GM12801 (cell line): ENCODE data around the gene C1QC.

Source experiments
- TF ChIP-seq, protein P1 (sequence below): IDR thresholded peaks from one replicate; pipeline ENCODE4 v1.5.1; 2011; ENCODE audit warnings: control low read depth; ENCODE audit not compliant: insufficient read length; ENCODE audit errors: extremely low read depth

Gene C1QC

DNA sequence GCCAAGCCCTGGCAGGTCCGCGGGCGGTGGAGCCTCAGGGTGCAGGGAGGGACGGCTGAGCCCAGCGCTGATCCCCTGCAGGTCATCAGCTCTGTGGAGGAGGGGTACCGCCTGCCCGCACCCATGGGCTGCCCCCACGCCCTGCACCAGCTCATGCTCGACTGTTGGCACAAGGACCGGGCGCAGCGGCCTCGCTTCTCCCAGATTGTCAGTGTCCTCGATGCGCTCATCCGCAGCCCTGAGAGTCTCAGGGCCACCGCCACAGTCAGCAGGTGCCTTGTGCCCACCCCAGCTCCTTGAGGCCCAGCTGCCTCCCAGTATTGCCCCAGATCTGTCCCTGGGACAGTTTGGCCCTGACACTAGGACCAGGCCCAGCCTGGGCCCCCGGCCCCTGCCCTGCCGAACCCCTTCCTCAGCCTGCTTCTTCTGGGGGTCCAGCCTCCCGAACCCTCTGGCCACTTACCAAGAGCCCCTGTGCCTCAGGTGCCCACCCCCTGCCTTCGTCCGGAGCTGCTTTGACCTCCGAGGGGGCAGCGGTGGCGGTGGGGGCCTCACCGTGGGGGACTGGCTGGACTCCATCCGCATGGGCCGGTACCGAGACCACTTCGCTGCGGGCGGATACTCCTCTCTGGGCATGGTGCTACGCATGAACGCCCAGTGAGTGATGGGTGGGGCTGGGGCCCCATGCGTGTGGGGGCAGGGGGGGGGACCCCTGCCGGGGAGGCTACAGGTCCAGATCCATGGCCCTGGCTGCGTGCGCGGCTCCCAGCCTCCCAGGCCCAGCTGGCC, 42.4 kb upstream of the C1QC start:
- TF ChIP-seq, protein P1, sequence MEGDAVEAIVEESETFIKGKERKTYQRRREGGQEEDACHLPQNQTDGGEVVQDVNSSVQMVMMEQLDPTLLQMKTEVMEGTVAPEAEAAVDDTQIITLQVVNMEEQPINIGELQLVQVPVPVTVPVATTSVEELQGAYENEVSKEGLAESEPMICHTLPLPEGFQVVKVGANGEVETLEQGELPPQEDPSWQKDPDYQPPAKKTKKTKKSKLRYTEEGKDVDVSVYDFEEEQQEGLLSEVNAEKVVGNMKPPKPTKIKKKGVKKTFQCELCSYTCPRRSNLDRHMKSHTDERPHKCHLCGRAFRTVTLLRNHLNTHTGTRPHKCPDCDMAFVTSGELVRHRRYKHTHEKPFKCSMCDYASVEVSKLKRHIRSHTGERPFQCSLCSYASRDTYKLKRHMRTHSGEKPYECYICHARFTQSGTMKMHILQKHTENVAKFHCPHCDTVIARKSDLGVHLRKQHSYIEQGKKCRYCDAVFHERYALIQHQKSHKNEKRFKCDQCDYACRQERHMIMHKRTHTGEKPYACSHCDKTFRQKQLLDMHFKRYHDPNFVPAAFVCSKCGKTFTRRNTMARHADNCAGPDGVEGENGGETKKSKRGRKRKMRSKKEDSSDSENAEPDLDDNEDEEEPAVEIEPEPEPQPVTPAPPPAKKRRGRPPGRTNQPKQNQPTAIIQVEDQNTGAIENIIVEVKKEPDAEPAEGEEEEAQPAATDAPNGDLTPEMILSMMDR: no peak

DNA sequence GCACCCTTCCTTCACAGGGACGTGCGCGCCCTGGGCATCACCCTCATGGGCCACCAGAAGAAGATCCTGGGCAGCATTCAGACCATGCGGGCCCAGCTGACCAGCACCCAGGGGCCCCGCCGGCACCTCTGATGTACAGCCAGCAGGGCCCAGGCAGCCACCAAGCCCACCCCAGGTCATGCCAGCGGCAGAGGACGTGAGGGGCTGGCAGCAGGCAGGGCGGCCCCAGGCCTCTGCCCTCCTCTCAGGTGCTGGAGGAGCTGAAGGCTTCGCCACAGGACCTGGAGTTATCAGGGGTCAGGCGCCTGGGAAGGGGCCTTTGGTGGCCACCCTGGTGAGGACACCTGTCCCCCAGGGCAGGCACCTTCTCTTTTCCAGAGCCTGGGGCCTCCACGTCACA, 41.8 kb upstream of the C1QC start:
- TF ChIP-seq, protein P1: no peak

DNA sequence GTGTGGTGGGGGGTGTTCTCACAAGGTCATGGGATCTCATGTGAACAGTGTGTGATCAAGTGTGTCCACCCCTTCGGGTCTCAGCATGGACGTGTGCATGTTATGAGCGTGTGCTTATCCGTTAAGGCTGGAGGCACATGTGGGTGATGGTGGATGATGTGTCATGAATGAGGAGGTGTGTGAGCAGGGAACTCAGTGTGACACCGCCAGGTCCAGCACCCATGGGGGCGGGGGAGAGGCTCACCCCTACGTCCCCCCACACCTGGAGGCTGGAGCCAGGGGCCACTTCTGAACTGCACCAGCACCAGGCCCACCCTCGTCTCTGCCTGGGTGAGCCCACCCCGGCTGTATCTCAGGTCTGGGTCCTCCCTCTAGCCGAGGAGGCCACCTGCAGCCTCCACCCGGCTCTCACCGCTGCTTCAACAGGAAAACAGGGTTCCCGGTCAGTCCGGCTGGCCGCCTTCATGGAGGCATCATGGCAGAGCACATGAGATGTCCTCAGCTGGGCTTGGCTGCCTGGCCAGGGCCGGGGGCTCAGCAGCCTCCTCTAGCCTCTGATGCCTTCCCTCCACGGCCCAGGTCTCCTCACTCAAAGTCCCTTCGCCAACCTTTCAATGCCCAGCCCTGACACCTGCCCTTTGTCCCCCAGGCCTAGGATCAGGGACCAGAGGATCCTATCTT, 41.2 kb upstream of the C1QC start:
- TF ChIP-seq, protein P1: no peak

DNA sequence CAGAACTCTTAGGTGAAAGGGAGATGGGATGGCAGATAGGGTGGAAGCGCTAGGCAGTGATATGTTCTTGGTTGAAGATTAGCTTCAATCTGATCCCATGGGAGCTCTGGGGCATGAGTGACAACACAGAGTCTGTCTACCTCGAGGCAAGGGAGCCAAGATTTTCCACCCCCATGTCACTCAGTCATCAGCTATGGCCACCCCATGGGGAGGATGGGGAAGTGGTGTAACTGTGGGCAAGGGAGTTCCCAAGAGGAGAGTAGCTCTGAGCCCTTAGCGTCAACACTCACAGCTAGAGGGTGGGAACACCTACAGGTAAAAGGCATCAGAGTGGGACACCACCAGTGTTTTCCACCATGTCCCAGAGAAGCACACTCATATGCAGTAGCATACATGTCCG, 37.3 kb upstream of the C1QC start:
- TF ChIP-seq, protein P1: no peak

DNA sequence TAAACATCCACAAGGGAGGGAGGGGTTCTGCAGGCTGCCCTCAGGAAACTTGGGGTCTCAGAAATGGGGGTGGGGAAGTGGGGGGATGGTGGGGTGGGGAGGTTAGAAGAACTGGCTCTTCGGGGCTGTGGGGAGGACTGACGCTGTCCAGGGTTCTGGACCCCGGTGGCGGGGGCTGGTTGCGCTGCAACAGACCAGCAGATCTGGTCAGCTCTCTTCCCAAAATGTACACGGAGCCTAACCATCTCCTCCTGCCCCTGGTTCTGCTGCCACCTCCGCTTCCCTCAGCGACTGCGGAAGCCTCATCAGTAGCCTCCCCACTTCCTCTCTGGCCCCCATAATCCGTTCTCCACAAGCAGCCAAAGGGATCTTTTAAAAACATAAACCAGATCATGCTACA, 36.3 kb upstream of the C1QC start:
- TF ChIP-seq, protein P1: no peak

DNA sequence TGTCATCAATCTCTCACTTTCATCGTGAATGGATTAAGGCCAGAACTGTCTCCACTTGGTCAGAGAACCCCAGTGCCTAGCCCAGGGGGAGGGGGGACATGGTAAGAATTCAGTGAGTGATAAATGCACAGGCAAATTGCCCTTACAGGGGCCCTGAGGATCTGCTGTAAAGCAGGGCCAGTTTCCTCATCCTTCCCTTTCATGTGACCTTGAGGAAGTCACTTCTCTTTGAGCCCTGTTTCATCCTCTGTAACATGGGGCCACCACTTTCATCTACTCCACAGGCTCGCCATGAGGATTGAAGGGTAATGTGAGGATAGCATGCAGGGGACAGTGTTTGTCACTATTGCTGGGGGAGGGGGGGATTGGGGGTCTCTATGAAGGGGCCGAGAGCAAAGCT, 35.1 kb upstream of the C1QC start:
- TF ChIP-seq, protein P1: no peak

DNA sequence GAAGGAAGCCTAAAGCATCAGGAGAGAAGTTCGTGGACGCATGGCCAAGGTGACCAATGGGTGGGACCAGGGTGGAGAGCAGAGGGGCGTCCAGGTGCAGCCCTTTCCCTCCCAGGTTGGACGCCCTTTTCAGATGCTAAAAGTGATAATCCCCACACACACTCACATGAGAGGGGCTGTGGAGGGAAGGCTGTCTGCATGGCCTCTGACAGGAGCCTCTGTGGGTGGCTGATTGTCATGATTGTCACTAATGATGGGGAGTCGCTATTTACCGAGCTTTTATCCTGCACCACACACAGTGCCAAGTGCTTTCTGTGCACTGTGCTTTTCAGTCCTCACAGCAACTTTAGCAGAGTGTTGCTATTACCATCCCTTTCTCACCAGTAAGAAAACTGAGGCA, 34.1 kb upstream of the C1QC start:
- TF ChIP-seq, protein P1: no peak
